NCI-H82 (cell line): Measurements from ENCODE around the gene TMCO2.
"Not testable (repeated sequence)": the region's sequence is repeated elsewhere in the genome, so short reads cannot be mapped to it uniquely, and the experiment has no call there.

ENCODE experiments used
- DNase-seq: peaks from one replicate; lab custom pipeline; 2025; lab: John Stamatoyannopoulos, UW

The TMCO2 gene

GRCh38 chr1:40247655-40248054 is at the start of gene TMCO2:
TSS of gene TMCO2 (plus strand) at chr1:40247937. CDS start at chr1:40247994, 57 bp downstream.
- DNase-seq, result no peak

- no peak for DNase-seq
These were observed 48.6 kb upstream of the TMCO2 start for GRCh38 chr1:40199126-40199525.

GRCh38 chr1:40204856-40205255 is 42.9 kb upstream of the TMCO2 start:
- no peak for DNase-seq

- no peak for DNase-seq
These were observed 37.1 kb upstream of the TMCO2 start for GRCh38 chr1:40210511-40211204.

- DNase-seq, result no peak
These were observed 29.4 kb upstream of the TMCO2 start for GRCh38 chr1:40218333-40218732.

GRCh38 chr1:40221471-40221905 is 26.2 kb upstream of the TMCO2 start:
- DNase-seq, result not testable (repeated sequence)

- no peak for DNase-seq
These were observed 25.6 kb upstream of the TMCO2 start for GRCh38 chr1:40221977-40222772.

- DNase-seq, result no peak
These were observed 23.7 kb upstream of the TMCO2 start for GRCh38 chr1:40224040-40224439.

- no peak for DNase-seq
These were observed 21.5 kb upstream of the TMCO2 start for GRCh38 chr1:40226192-40226591.

GRCh38 chr1:40232444-40232843 is 15.3 kb upstream of the TMCO2 start:
- DNase-seq, result peak; percentile 9

- DNase-seq, result no peak
These were observed 8.1 kb upstream of the TMCO2 start for GRCh38 chr1:40239626-40240025.

- DNase-seq, result no peak
These were observed 7.3 kb upstream of the TMCO2 start for GRCh38 chr1:40240390-40240789.

- DNase-seq, result no peak
These were observed 6.4 kb upstream of the TMCO2 start for GRCh38 chr1:40241362-40241761.

GRCh38 chr1:40243351-40243750 is 4.4 kb upstream of the TMCO2 start:
- no peak for DNase-seq

GRCh38 chr1:40244138-40244744 is 3.5 kb upstream of the TMCO2 start:
- no peak for DNase-seq

GRCh38 chr1:40245686-40246085 is 2.1 kb upstream of the TMCO2 start:
- DNase-seq, result peak; percentile 75

GRCh38 chr1:40248412-40248811 is 675 bp downstream of the TMCO2 start:
- DNase-seq, result no peak

- DNase-seq, result no peak
These were observed 3.7 kb downstream of the TMCO2 start for GRCh38 chr1:40251456-40251855.

GRCh38 chr1:40252601-40253000 is 4.9 kb downstream of the TMCO2 start:
- no peak for DNase-seq

- no peak for DNase-seq
These were observed 7.5 kb downstream of the TMCO2 start for GRCh38 chr1:40255231-40255630.

GRCh38 chr1:40256401-40257084 is 8.8 kb downstream of the TMCO2 start:
- peak; percentile 18 for DNase-seq

GRCh38 chr1:40257313-40257687 is 9.6 kb downstream of the TMCO2 start:
- DNase-seq, result no peak
